AG04449 (cell line): ENCODE data around the gene PRDM16.

ENCODE experiments used
- CTCF ChIA-PET: fragments of 350-600 bp; formaldehyde crosslinking; extraction: SDS; loops from one replicate; lab custom pipeline; 2021; ENCODE audit warnings: antibody characterized with exemption; lab: Yijun Ruan, JAX
- POLR2A ChIA-PET: fragments of 400-600, 350-600 bp; formaldehyde crosslinking; extraction: SDS; loops from one replicate; lab custom pipeline; 2020; ENCODE audit warnings: antibody characterized with exemption, inconsistent platforms; lab: Yijun Ruan, JAX
- DNase-seq: peaks from one replicate; pipeline ENCODE4 v3.0.0-alpha.2; 2010; ENCODE audit warnings: low read depth, low spot score
- H3K4me3 ChIP-seq: 2 replicates; pipeline ENCODE4 v1.5.1; 2011; ENCODE audit warnings: low read depth, mild to moderate bottlenecking, control low read depth, low read length
- TF ChIP-seq, protein P1 (sequence below): IDR thresholded peaks from one replicate; pipeline ENCODE4 v1.5.1; 2011; ENCODE audit warnings: mild to moderate bottlenecking, moderate library complexity, low read length, control low read depth, inconsistent platforms; ENCODE audit not compliant: insufficient read depth; ENCODE audit errors: missing control alignments

The PRDM16 gene

GRCh38 chr1:3027611-3028371 is 41.2 kb upstream of the PRDM16 start:
- TF ChIP-seq, protein P1, sequence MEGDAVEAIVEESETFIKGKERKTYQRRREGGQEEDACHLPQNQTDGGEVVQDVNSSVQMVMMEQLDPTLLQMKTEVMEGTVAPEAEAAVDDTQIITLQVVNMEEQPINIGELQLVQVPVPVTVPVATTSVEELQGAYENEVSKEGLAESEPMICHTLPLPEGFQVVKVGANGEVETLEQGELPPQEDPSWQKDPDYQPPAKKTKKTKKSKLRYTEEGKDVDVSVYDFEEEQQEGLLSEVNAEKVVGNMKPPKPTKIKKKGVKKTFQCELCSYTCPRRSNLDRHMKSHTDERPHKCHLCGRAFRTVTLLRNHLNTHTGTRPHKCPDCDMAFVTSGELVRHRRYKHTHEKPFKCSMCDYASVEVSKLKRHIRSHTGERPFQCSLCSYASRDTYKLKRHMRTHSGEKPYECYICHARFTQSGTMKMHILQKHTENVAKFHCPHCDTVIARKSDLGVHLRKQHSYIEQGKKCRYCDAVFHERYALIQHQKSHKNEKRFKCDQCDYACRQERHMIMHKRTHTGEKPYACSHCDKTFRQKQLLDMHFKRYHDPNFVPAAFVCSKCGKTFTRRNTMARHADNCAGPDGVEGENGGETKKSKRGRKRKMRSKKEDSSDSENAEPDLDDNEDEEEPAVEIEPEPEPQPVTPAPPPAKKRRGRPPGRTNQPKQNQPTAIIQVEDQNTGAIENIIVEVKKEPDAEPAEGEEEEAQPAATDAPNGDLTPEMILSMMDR: no peak
- ChIA-PET CTCF (no interaction called here), POLR2A (no interaction called here)
- no peak overlapping the region for H3K4me3 ChIP-seq
- DNase-seq: no peak

DNA sequence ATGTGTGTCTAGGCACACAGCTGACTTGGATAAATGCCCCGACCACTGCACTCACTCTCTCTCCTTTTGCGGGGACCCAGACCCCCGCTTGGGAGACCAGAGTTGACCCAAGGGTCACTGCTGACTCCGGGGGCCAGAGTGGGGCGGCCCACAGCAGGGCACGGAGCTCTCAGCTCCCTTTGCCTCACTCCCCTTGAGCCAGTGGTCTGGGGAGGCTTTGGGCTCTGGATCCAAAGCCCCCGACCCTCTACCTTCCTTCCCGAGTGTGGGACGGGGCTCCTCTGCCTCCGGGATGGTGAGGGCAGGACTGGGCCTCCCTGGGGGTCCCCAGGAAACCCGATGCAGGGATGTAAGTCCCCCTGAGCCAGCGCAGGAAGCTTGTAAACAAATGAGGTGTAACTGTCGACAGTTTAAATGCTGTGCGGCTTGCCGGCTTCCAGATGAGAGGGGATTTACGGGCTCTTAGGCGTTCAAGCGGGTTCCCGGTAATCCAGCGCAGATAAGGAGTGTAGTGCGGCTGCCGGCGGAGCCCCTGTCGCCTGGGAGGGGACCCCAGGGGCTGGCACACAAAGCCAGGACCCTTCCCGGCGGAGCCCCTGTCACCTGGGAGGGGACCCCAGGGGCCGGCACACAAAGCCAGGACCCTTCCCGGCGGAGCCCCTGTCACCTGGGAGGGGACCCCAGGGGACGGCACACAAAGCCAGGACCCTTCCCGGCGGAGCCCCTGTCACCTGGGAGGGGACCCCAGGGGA is 40.3 kb upstream of the PRDM16 start:
- DNase-seq: no peak
- POLR2A ChIA-PET: no interaction called here
- TF ChIP-seq, protein P1: no peak
- H3K4me3 ChIP-seq: no peak overlapping the region
- CTCF ChIA-PET: no interaction called here

DNA sequence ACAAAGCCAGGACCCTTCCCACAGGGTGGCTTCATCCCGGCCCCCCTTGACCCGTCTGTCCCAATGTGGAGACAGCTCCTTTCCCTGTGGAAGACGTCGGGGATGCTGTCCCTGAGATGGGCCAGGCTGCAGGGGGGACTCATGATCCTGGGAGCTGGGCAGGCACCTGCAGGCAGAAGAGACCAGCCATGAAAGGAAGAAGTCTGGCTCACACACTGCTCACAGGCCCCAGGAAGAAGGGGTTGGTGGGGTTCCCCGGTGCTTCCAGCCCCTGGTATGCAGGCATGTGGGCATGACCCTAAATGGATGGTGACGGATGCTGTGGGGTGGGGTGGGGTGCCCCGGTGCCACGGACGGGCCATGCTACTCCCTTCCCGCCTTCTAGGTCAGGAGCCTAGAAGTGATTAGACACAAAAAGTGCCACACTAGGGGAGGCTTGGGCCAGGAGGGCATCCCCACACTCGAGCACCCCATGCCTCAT is 39.5 kb upstream of the PRDM16 start:
- ChIA-PET POLR2A (no interaction called here), CTCF (no interaction called here)
- DNase-seq: no peak
- H3K4me3 ChIP-seq: no peak overlapping the region
- TF ChIP-seq, protein P1: no peak

DNA sequence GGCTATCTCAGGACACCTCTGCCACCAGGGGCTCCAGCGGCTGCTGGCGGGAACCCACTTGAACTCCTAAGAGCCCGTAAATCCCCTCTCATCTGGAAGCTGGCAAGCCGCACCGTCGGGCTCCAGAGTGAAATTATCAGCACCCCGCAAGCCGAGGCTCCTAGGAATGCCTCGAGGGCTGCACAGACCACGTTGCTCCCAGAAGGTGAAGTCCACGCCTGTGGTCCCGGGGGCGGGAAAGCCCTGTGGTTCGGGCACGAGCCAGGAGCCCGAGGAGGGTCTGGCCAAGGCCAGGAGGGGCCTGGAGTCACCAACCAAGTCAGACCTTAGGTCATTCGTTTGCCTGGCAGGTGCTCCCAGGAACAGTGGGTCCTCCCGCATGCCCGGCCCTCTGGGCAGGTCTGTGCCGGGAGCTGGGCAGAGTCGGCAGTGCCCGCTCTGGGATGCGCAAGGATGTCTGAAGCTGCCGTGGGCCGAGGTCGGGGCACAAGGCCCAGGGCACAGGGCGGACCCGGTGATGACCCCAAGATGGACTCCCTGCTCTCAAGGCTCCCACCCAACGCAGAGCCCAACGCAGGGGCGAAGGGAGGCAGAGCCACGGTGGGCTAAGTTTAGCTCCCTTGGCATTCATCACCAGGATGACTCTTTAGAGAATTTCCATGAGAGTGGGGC is 38.9 kb upstream of the PRDM16 start:
- TF ChIP-seq, protein P1: no peak
- POLR2A ChIA-PET: no interaction called here
- no peak overlapping the region for H3K4me3 ChIP-seq
- DNase-seq: no peak
- CTCF ChIA-PET: no interaction called here

- H3K4me3 ChIP-seq: no peak overlapping the region
- no peak for DNase-seq
- CTCF ChIA-PET: no interaction called here
- POLR2A ChIA-PET: no interaction called here
- TF ChIP-seq, protein P1: no peak
These were observed 38.2 kb upstream of the PRDM16 start for GRCh38 chr1:3030663-3031381.
